GM10266 (cell line): ENCODE data around the gene OVCA2.
A peak's percentile ranks its signal among the peaks of the same experiment; 100 is the strongest.

Experiments used
- DNase-seq: peaks from one replicate; pipeline ENCODE4 v3.0.0; 2012; ENCODE audit errors: extremely low spot score
- CTCF ChIP-seq: IDR thresholded peaks from 2 replicates; pipeline ENCODE4 v1.5.1; 2012; ENCODE audit warnings: mild to moderate bottlenecking, low read depth; ENCODE audit not compliant: control insufficient read depth, insufficient read depth; ENCODE audit errors: missing control alignments

Gene OVCA2

GRCh38 chr17:2023692-2024571, 17.9 kb upstream of the OVCA2 start:
- TF ChIP-seq CTCF: no peak
- no peak for DNase-seq

DNA sequence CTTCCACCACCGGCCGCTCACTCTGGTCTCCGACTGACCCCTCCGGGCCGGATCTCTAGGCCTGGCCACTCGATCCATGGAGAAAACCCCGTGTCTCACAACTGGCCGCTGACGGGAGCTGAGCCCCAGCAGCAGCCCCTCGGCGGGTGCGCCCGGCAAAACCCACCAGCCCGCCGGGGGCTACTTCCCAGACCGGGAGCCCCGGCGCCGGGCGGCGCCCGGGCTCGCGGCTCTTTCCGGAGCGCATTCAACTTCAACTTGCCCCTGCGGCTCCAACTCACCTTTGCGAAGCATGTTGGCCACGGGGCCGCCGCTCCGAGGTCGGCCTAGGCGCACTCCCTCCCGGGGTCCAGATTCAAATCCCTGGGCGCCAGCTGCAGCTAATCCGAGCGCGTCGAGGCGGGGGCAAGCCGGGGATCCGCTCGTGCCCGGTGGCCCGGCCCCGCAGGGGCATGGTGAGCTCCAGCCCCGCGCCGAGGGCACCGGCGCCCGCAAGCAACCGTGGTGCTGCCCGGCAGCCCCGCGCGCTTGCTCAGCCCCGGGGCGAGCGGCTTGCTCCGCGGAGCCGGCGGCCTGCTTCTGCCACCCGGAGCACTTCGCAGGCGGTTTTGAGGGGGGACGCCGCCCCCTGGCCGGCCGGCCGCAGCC, 17.1 kb upstream of the OVCA2 start:
- DNase-seq: no peak
- TF ChIP-seq CTCF: no peak

GRCh38 chr17:2025220-2025621, 16.6 kb upstream of the OVCA2 start, which contains the start of gene RTN4RL1:
Gene RTN4RL1 (minus strand): TSS chr17:2025334. CDS start chr17:2024865, 469 bp downstream.
- no peak for TF ChIP-seq CTCF
- peak; percentile 76 for DNase-seq

GRCh38 chr17:2025622-2026309, 16.1 kb upstream of the OVCA2 start:
- peak; percentile 33 for TF ChIP-seq CTCF
- peak; percentile 71 for DNase-seq

- TF ChIP-seq CTCF: no peak
- no peak for DNase-seq
These were observed 14.1 kb upstream of the OVCA2 start for GRCh38 chr17:2027528-2028233.

DNA sequence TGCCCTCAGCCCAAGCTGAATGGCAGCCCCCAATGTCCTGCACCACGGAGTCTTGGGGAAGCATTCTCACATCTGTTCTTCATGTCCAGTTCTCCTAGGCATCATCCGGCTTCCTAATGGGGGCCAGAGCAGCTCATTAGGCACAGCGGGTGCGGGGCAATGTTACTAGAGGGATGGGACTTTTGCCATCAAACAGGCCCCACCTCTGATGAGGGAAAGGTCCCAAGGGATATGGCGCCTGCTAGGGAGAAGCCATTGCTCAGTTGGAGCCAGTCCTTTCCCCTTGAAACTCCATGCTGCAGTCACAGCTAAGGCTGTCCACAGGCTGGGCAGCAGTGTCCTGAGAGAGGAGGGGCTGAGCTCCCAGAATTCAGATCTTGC, 13.6 kb upstream of the OVCA2 start:
- no peak for TF ChIP-seq CTCF
- no peak for DNase-seq
